T-helper 22 cell (primary cell): ENCODE data around the gene SLC7A7.
"Not testable (repeated sequence)": the region's sequence is repeated elsewhere in the genome, so short reads cannot be mapped to it uniquely, and the experiment has no call there.

ENCODE experiments used
- DNase-seq: peaks from one replicate; pipeline ENCODE4 v3.0.0-alpha.2; 2020; ENCODE audit warnings: low read depth

SLC7A7 gene

DNA sequence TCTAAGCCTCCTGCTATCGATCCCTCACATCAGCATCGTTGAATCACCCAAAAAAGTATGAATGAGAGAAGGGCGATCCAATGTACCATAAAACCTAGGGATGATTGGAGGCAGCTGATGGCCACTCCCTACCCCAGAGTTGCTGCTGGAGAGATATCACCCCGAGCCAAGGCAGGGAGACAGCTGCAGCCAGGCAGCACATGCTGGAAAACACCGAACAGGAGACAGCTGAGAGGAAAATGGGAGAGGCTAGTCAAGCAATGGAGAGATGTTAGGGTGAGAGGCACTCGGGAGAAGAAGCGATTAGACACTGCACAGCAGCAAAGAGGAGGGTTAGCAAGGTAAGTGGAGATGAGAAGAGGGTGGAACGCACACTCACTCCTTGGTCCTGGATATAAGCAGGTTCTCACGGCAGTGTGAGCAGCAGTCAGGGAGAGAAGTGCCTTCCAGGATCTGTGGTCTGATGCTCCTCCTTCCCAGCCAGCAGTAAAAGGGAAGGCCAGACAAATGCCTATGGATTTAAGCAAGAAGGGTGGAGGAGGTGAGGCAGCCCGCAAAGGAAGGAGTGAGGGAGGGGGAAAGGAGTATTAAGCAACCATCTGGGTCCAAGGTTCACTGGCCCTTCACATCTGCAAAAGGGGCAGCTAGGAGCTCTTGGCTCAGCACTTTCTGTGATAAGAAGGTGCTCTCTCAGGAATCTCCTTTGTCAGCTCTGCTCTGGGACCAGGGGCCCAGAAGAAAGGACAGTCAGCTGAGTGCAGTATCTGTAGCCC, at the start of gene SLC7A7:
Gene SLC7A7, minus strand, starts transcription at position 495 of the 773 bp plus-strand sequence. CDS start 2,037 bp downstream, outside the sequence.
- DNase-seq = no peak

DNA sequence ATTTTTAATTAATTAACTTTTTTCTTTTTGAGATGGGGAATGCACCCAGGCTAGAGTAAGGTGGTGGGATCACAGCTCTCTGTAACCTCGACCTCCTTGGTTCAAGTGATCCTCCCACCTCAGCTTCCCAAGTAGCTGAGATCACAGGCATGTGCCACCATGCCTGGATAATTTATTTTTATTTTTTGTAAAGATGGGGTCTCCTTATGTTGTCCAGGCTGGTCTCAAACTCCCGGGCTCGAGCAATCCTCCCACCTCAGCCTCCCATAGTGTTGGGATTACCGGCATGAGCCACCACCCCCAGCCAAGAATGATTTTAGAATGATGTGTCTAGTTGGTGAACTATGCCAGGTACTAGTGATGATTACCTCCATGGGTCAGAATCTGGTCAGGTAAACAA, 49.7 kb upstream of the SLC7A7 start:
- DNase-seq = no peak

DNA sequence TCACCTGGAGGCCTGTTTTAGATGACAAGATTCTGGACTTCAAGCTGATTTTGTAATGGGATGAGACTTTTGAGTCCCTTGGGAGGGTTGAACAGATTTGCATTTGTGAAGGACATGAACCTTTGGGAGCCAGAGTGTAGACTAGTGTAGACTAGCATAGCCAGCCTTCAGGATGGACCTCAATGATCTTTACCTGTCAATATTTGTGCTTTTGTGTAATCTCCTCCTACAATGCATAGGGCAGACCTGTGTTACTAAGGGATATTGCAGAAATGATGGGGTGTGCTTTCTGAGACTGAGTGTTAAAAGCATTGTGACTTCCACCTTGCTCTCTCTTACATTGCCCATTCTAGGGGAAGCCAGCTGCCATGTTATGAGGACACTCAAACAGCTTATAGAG, 46.4 kb upstream of the SLC7A7 start:
- DNase-seq = no peak

DNA sequence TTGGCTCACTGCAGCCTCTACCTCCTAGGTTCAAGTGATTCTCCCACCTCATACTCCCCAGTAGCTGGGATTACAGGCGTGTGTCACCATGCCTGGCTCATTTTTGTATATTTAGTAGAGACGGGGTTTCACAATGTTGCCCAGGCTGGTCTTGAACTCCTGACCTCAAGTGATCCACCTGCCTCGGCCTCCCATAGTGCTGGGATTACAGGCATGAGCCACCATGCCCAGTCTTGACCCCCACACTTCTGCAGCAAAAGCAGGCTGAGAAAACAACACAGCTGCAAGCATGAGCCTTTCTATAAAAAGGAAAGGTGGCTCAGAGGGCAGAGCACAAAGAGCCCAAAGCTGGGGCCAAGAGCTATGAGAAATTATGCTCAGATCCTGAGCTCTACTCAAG, 45.1 kb upstream of the SLC7A7 start:
- DNase-seq = not testable (repeated sequence)

DNA sequence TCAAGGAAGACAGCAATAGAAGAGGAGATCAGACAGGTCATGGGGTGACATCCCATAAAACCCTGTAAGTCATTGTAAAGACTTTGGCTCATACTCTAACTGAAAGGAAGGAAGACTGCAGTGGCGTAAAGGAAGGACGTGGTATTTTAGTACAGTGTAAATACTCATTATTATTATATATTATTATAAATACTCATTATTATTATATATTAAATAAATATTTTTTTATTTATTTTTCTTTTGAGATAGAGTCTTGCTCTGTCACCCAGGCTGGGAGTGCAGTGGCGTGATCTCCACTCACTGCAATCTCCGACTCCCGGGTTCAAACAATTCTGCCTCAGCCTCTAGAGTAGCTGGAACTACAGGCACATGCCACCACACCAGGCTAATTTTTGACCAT, 41.2 kb upstream of the SLC7A7 start:
- no peak for DNase-seq

DNA sequence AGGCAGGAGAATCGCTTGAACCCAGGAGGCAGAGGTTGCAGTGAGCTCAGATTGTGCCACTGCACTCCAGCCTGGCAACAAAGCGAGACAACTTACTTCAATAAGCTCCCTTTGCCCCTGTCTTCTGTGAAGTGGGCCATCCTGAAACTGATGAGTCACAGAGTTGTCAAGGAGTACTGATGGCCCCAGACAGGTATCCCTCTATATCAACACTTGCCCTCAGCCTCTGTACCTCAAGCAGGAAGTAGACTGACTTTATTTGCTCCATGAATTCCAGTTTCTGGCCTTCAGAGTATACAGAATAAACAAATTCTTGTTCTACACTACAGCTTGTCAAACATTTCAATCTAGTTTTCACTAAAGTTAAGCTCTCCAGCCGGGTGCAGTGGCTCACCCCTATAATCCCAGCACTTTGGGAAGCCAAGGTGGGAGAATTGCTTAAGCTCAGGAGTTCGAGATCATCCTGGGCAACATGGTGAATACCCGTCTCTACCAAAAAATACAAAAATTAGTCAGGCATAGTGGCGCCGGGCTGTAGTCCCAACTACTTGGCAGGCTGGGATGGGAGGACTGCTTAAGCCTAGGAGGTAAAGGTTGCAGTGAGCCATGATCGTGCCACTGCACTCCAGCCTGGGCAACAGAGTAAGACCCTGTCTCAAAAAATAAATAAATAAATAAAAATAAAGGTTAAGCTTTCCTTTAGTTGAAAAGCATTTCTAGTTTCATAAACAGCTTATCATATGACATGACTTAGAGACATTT, 39.9 kb upstream of the SLC7A7 start:
- DNase-seq = no peak

DNA sequence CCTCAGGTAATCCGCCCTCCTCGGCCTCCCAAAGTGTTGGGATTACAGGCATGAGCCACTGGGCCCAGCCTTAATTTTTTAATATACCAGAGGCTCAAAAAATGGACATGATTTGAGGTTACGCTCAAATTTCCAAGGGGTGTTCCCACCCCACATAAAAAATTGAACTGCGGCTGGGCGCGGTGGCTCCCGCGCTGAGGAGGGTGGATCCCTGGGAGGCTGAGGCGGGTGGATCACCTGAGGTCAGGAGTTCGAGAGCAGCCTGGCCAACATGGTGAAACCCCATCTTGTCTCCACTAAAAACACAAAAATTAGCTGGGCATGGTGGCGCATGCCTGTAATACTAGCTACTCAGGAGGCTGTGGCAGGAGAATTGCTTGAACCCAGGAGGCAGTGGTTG, 39.1 kb upstream of the SLC7A7 start:
- DNase-seq = not testable (repeated sequence)

DNA sequence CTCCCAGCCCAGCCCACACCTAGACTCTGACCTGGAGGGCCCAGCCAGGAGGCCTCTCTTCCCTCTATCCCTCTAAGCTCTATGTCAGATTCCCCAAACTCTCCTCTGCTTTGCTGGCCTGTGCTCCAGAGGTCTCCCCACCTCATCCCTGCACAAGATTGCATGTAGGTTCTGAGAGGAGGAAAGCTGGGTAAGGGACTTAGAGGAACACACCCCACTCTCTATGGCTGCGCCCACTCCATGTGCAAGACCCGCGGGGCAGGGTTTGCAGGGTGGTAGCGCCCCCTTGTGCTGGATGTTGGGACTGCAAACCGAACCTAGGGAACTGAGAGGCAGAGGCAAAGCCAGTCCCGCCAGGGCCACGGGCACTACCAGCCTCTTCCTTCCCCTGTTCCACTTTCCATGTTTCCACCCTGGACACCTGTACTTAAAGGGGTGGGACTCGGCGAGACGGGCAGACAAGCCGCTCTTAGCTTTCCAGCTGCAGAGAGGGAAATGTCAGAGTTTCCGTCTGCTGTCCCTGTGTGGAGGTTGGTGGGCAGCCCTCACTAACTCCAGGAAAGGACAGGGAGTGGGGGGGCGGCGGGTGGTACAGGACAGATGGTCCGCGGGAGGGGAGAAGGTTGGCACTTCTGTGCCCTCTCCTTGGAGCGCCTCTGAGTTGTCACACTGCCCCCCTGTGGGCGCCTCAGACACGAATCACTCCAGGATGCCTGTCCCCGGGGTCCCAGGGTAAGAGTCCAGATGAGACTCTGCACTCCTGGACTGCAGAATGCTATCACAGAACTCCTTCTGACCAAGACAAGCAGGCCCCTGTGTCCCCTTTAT, 37.9 kb upstream of the SLC7A7 start:
- DNase-seq = peak; percentile 59

DNA sequence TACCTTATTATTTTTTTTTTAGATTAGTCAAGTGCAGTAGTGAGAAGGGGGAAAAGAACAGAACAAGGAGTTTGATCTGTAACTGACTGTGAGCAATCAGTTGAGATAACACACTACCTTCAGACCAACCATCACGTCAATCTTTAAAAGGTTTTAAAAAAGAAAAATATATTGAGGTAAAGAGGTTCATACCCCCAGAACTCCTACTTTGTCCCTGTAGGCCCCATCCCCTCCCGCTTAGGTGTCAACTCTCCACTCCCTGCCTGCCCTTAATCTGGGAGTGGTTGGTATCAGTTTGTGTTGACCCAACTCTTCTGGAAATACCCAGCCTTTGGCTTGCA, 37.3 kb upstream of the SLC7A7 start:
- DNase-seq = no peak

DNA sequence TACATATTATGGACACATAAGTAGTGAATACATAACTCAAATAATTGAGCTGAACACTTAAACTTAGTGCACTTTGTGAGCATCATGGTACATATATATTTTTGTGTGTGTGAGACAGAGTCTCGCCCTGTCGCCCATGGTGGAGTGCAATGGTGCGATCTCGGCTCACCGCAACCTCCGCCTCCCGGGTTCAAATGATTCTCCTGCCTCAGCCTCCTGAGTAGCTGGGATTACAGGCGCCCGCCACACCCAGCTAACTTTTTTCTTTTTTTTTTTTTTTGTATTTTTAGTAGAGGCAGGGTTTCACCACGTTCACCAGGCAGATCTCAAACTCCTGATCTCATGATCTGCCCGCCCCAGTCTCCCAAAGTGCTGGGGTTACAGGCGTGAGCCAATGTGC, 36.9 kb upstream of the SLC7A7 start:
- DNase-seq = not testable (repeated sequence)

DNA sequence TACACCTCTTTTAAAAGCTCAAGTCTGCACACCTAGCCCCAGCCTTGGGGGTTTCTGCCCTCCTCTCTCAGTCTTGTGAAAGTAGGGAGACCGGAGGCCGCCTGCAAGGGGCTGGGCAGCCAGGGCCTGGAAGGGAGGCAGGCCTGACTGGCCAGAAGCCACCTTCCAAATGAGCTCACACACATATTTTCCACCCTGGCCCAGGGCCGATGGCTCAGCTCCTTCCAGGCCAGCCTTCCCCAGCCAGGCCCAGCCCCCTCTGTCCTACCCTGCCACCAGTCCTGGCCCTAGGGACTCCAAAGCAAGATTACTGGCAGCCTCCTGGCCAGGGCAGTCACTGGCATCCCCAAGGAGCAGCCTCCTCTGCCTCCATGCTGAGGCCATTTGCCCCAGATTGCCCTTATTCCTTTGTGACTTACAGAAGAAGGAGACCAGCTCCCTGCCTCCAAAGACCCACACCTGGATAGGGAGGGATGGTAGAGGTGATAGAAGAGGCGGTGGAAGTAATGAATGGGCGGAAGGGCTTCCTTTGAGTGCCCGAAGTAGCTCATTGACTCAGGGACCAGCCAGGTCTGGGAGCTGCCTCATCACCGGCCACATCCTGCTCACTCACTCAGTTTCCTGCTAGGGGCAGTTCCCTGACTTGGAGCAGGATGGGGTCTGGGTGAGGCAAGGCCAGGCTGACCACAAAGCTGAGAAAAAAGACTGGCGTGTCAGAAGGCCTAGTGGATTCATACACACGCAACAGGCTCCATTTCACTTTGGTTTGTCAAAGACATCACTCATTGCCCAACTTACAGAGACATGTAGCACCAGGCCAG, 35.9 kb upstream of the SLC7A7 start:
- no peak for DNase-seq

DNA sequence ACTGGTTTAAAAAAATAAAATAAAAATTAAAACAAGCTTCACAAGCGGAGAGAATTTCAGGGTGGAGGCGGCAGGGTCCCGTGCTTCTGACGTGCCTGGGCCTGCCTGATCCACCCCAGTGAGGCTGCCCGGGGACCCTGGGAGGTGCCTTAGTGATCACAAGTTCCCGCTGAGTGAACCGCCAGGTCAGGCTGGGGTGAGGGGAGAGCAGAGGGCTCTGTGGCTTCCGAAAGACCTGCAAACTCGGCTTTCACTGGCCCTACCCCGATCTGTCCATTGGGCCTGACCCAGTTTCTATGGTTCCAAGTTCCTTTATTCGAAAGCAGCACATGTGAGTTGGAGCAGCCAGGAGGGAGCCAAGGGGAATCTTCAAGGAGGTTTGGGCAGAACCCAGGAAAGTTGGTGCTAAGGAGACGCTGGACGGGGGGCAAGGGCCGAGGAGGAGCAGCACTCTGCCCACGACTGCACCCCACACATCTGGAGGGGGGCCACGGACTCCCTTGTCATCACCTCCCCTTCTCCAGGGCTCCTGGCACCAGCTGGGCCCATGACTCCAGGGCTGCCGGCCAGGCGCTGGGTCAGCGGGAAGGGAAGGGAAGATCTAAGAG, 34.1 kb upstream of the SLC7A7 start:
- no peak for DNase-seq

DNA sequence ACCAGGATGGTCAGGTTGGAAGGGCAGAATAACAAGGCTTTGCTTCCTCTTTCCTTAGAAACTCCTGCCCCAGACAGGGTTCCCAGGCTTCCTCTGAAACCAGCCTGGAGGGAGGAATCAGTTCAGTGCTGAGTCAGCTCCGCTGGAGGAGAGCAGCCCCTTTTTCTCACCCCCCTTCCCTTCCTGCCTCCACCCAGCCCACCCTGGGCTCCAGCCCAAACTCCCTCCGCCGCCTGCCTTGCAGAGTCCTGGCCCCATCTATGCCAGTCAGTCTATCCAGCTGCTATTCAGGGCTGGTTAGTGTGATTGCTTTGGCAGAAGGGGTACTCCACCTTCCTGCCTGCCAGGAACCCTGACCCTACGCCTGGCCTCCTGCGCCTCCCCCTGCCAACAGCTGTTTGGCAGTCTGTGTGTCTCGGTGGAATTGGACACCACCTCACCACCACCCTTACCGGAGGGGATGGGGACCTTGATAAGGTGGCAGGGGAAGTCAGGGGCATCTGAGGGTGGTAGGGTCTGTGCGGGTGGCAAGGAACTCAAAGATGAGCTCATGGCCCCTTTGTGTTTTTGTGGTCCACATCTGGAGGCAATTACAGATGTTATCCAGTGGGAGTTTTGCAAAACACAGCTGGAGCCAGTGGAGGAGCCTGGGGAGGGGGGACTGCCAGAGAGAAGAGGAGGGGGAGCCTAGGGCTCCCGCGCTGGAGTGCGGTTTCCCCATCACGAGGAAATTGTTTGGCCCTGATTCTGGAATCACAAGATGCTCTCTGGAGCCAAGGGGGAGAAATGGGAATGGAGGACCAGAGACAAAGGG, 33.3 kb upstream of the SLC7A7 start:
- no peak for DNase-seq

DNA sequence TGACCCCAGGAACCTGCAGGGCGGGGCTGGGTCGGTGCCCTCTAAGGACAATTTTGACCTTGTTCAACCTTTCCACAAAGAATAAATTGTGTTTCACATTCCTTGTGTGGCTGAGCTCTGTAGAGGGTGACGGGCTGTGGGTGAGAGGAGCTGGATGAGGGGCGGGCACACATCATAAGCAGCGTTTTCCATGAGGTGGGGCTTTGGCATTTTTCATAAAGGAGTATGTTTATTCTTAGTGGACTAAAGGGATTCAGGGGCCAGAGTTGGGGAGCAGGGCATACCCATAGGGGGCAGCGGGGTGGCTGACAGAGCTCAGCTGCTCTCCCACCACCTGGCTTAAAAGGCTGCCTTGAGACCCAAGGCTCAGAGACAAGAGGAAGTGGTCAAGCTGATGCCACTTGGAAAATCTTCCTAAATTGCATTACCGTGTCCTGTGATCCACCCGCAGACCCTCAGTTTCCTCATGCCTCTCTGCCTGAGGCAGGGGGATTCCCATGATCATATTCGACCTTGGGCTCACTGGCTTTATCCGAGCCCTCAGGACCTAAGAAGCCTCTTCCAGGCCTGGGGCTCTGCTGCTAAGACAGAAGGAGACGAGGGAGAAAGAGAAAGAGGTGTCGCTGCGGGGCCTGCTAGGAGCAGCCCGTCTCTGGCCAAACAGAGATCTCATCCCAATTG, 32.6 kb upstream of the SLC7A7 start:
- no peak for DNase-seq

DNA sequence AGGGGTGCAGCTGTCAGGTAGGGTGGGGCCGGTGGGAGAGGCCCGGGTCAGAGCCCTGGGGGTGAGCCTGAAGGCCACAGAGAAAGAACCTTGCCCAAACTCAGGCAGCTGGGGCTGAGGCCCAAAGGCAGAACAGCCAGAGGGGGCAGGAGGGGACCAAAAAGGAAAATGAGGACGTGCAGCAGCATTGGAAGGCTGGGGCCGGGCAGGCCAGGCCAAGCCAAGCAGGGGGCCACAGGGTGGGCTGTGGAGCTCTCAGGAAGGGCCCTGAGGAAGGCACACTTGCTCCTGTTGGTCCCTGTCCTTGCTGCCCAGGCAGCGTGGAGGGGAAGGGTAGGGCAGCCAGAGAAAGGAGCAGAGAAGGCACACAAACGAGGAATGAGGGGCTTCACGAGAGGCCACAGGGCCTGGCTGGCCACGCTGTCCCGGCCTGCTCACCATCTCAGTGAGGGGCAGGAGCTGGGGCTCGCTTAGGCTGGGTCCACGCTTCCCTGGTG, 31.6 kb upstream of the SLC7A7 start:
- no peak for DNase-seq

DNA sequence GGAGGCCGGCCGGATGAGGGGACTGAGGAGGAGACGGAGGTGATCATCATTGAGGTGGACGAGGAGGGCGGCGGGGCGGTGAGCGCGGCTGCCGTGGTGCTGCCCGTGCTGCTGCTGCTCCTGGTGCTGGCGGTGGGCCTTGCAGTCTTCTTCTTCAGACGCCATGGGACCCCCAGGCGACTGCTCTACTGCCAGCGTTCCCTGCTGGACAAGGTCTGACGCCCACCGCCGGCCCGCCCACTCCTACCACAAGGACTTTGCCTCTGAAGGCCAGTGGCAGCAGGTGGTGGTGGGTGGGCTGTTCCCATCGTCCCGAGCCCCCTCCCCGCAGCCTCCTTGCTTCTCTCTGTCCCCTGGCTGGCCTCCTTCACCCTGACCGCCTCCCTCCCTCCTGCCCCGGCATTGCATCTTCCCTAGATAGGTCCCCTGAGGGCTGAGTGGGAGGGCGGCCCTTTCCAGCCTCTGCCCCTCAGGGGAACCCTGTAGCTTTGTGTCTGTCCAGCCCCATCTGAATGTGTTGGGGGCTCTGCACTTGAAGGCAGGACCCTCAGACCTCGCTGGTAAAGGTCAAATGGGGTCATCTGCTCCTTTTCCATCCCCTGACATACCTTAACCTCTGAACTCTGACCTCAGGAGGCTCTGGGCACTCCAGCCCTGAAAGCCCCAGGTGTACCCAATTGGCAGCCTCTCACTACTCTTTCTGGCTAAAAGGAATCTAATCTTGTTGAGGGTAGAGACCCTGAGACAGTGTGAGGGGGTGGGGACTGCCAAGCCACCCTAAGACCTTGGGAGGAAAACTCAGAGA, 30.8 kb upstream of the SLC7A7 start:
- DNase-seq = no peak

DNA sequence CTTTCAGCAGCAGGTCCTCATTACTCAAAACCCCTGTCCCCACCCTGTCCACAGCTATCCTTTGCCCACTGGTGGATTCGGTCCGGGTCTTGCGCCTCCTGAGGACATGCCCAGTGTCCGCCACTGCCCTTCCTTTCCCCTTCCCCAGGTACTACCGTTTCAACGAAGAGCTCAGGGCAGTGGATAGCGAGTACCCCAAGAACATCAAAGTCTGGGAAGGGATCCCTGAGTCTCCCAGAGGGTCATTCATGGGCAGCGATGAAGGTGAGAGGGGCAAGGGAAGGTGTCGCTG, 29.8 kb upstream of the SLC7A7 start:
- DNase-seq = no peak

DNA sequence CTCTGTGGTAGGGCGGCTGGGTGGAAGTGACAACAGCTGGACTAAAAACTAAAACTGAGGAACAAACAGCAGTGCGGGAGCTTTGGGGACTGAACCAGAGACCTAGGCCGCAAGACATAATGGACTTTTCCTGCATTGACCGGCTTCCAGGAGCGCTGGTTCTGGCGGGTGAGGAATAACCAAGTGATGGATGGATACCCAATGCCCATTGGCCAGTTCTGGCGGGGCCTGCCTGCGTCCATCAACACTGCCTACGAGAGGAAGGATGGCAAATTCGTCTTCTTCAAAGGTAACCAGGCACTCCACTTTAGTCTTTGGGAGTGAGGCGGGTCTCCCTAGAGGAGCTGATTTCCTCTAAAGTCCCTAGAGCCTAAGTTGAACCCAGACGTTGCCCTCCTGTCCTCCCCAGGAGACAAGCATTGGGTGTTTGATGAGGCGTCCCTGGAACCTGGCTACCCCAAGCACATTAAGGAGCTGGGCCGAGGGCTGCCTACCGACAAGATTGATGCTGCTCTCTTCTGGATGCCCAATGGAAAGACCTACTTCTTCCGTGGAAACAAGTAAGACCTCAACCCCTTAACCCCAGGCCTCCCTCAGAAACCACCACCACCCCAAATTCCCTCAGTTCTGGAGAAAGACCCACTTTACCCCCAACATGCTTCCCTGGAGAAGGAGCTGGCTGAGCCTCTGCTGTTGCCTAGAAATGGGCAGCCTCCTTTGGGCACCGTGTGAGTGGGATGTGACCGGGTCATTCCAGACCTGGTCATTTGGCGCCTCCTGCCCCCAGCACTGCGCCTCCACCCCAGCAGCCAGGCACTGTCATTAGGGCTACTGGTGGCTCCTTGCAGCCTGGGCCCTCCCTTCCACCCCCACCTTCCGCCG, 29.2 kb upstream of the SLC7A7 start:
- no peak for DNase-seq
